Measurements from ENCODE around the gene COPS2. TPM values are rescaled to one million over a fixed set of nuclear protein-coding genes. Genes with fewer than 3 reads are reported as not detected.
A peak's percentile ranks its signal among the peaks of the same experiment; 100 is the strongest.
"Not testable (repeated sequence)": the region's sequence is repeated elsewhere in the genome, so short reads cannot be mapped to it uniquely, and the experiment has no call there.

The COPS2 gene
- total RNA-seq: 67.3 and 85.4 TPM in 2 replicates
- 34.7 TPM for polyA plus RNA-seq (2012)

GRCh38 chr15:49155110-49155833, at the start of gene COPS2:
Gene COPS2, minus strand, starts transcription at chr15:49155599. Its CDS starts 21 bp downstream, at chr15:49155578.
- DNase-seq (ENCODE audit: low read depth): peak; percentile 99

GRCh38 chr15:49200347-49200746, 44.9 kb upstream of the COPS2 start:
- no peak for DNase-seq (ENCODE audit: low read depth)

- DNase-seq (ENCODE audit: low read depth): no peak
Measured at GRCh38 chr15:49199666-49200065, 44.3 kb upstream of the COPS2 start.

GRCh38 chr15:49196856-49197255, 41.5 kb upstream of the COPS2 start:
- DNase-seq (ENCODE audit: low read depth): no peak

GRCh38 chr15:49191892-49192291, 36.5 kb upstream of the COPS2 start:
- DNase-seq (ENCODE audit: low read depth): no peak

- no peak for DNase-seq (ENCODE audit: low read depth)
Measured at GRCh38 chr15:49190586-49190985, 35.2 kb upstream of the COPS2 start.

GRCh38 chr15:49189631-49190030, 34.2 kb upstream of the COPS2 start:
- DNase-seq (ENCODE audit: low read depth): no peak

GRCh38 chr15:49188933-49189332, 33.5 kb upstream of the COPS2 start:
- DNase-seq (ENCODE audit: low read depth): no peak

GRCh38 chr15:49187549-49188245, 32.3 kb upstream of the COPS2 start:
- no peak for DNase-seq (ENCODE audit: low read depth)

GRCh38 chr15:49185473-49185872, 30.1 kb upstream of the COPS2 start:
- DNase-seq (ENCODE audit: low read depth): no peak

GRCh38 chr15:49183741-49184140, 28.3 kb upstream of the COPS2 start:
- not testable (repeated sequence) for DNase-seq (ENCODE audit: low read depth)

GRCh38 chr15:49182128-49182527, 26.7 kb upstream of the COPS2 start:
- no peak for DNase-seq (ENCODE audit: low read depth)

GRCh38 chr15:49179433-49180190, 24.2 kb upstream of the COPS2 start:
- no peak for DNase-seq (ENCODE audit: low read depth)

- DNase-seq (ENCODE audit: low read depth): no peak
Measured at GRCh38 chr15:49178497-49178896, 23.1 kb upstream of the COPS2 start.

- not testable (repeated sequence) for DNase-seq (ENCODE audit: low read depth)
Measured at GRCh38 chr15:49175582-49176397, 20.4 kb upstream of the COPS2 start.

- DNase-seq (ENCODE audit: low read depth): no peak
Measured at GRCh38 chr15:49174902-49175301, 19.5 kb upstream of the COPS2 start.

- no peak for DNase-seq (ENCODE audit: low read depth)
Measured at GRCh38 chr15:49171790-49172189, 16.4 kb upstream of the COPS2 start.

- peak; percentile 75 for DNase-seq (ENCODE audit: low read depth)
Measured at GRCh38 chr15:49169880-49170597, 14.6 kb upstream of the COPS2 start, which contains the start of gene GALK2. Gene GALK2, plus strand, starts transcription at chr15:49170247. Its CDS starts 76 bp downstream, at chr15:49170323.

- no peak for DNase-seq (ENCODE audit: low read depth)
Measured at GRCh38 chr15:49168016-49168415, 12.6 kb upstream of the COPS2 start.

GRCh38 chr15:49164865-49165264, 9.5 kb upstream of the COPS2 start:
- DNase-seq (ENCODE audit: low read depth): no peak

Measured in myocyte (in vitro differentiated cells).